ENCODE measurements around the gene SECISBP2.

The SECISBP2 gene

GRCh38 chr9:89386206-89386605 is 67.9 kb downstream of the SECISBP2 start:
- DNase-seq: no peak

GRCh38 chr9:89386797-89387196 is 68.5 kb downstream of the SECISBP2 start:
- no peak for DNase-seq

- no peak for DNase-seq
Observed at GRCh38 chr9:89387197-89387849, 69.0 kb downstream of the SECISBP2 start.

GRCh38 chr9:89388084-89388867 is 70.0 kb downstream of the SECISBP2 start:
- DNase-seq: no peak

- DNase-seq: no peak
Observed at GRCh38 chr9:89388868-89389177, 70.5 kb downstream of the SECISBP2 start.

GRCh38 chr9:89390068-89390555 is 71.8 kb downstream of the SECISBP2 start:
- no peak for DNase-seq

- no peak for DNase-seq
Observed at GRCh38 chr9:89390578-89391116, 72.3 kb downstream of the SECISBP2 start.

GRCh38 chr9:89391585-89391984 is 73.3 kb downstream of the SECISBP2 start:
- DNase-seq: no peak

- DNase-seq: no peak
Observed at GRCh38 chr9:89394412-89394811, 76.1 kb downstream of the SECISBP2 start.

GRCh38 chr9:89395931-89396710 is 77.8 kb downstream of the SECISBP2 start:
- no peak for DNase-seq

GRCh38 chr9:89397471-89397870 is 79.2 kb downstream of the SECISBP2 start:
- DNase-seq: no peak

- no peak for DNase-seq
Observed at GRCh38 chr9:89398621-89399020, 80.3 kb downstream of the SECISBP2 start.

GRCh38 chr9:89400403-89401116 is 82.3 kb downstream of the SECISBP2 start:
- DNase-seq: no peak

- no peak for DNase-seq
Observed at GRCh38 chr9:89402695-89403427, 84.6 kb downstream of the SECISBP2 start.

GRCh38 chr9:89404074-89404473 is 85.8 kb downstream of the SECISBP2 start:
- DNase-seq: no peak

- no peak for DNase-seq
Observed at GRCh38 chr9:89405826-89406225, 87.5 kb downstream of the SECISBP2 start.

- DNase-seq: no peak
Observed at GRCh38 chr9:89407070-89407469, 88.8 kb downstream of the SECISBP2 start.

GRCh38 chr9:89408628-89409101 is 90.4 kb downstream of the SECISBP2 start:
- DNase-seq: no peak
